Lung (tissue), 12 donors: ENCODE measurements around the gene FSIP1. TPM values are rescaled to one million over a fixed set of nuclear protein-coding genes. Genes with fewer than 3 reads are reported as not detected.

Source experiments
- ATAC-seq: fragments of 200-7000 bp; cut with Tn5 transposase; one replicate; pipeline ENCODE4 v1.9.1; 2020; ENCODE audit warnings: moderate number of reproducible peaks; ENCODE audit not compliant: insufficient read depth, low FRiP score
- DNase-seq, 3 donors: peaks; one replicate each; pipeline ENCODE4 v3.0.0-alpha.2; 2013 to 2017
- H3K27ac ChIP-seq, 2 donors: one replicate each; pipeline ENCODE4 v1.5.1; 2013; ENCODE audit warnings: mild to moderate bottlenecking in 2 of 2, moderate library complexity in 2 of 2, control low read depth in 1 of 2, inconsistent platforms in 1 of 2, low read depth in 1 of 2, low read length in 1 of 2
- H3K27me3 ChIP-seq, 3 donors: one replicate each; pipeline ENCODE4 v1.5.1; 2013; ENCODE audit warnings: low read length in 2 of 3; ENCODE audit not compliant: control insufficient read depth in 3 of 3, insufficient read depth in 3 of 3
- H3K36me3 ChIP-seq, 4 donors: one replicate each; pipeline ENCODE4 v1.5.1; 2013; ENCODE audit warnings: low read length in 4 of 4, mild to moderate bottlenecking in 1 of 4, moderate library complexity in 1 of 4; ENCODE audit not compliant: control insufficient read depth in 4 of 4, insufficient read depth in 4 of 4
- H3K4me1 ChIP-seq, 5 donors: one replicate each; pipeline ENCODE4 v1.5.1; 2013; ENCODE audit warnings: low read length in 5 of 5, mild to moderate bottlenecking in 2 of 5, moderate library complexity in 1 of 5; ENCODE audit not compliant: control insufficient read depth in 5 of 5, insufficient read depth in 5 of 5
- H3K4me3 ChIP-seq: one replicate; pipeline ENCODE4 v1.5.1; 2013; ENCODE audit warnings: mild to moderate bottlenecking, control low read depth, moderate library complexity
- H3K9ac ChIP-seq, 2 donors: one replicate each; pipeline ENCODE4 v1.5.1; 2013; ENCODE audit warnings: low read length in 2 of 2, control low read depth in 1 of 2; ENCODE audit not compliant: insufficient read depth in 1 of 2
- H3K9me3 ChIP-seq, 4 donors: one replicate each; pipeline ENCODE4 v1.5.1; 2013; ENCODE audit warnings: low read length in 3 of 4, mild to moderate bottlenecking in 1 of 4, moderate library complexity in 1 of 4; ENCODE audit not compliant: control insufficient read depth in 4 of 4, insufficient read depth in 3 of 4
- CTCF ChIP-seq: IDR thresholded peaks from 2 replicates; pipeline ENCODE4 v1.5.1; 2012; ENCODE audit warnings: mild to moderate bottlenecking; ENCODE audit errors: control extremely low read depth, extremely low read depth
- WGBS, 2 donors: extraction: QIAGEN DNeasy Blood & Tissue Kit; methylation state at CpG; one replicate each; pipeline ENCODE4 v1.1.7; 2013; 5-methylcytosine and 5-hydroxymethylcytosine counted together
- polyA plus RNA-seq, 2 donors: library from polyadenylated mRNA; stranded (reverse); fragments of 200-250 nt; gene quantifications; one replicate each; pipeline ENCODE4 v1.2.1, GENCODE V29; 2013
- total RNA-seq, 2 donors: library from RNA; depleted of rRNA in 1 of 2; stranded (reverse); fragments of >200 nt in 1 of 2; gene quantifications; one replicate each; pipeline ENCODE4 v1.2.1, GENCODE V29; 2014 to 2021
- donor health status: control.
- donor health status: control.
- donor health status: Bipolar disorder and iron deficiency.
- donor health status: healthy.
- donor health status: DM: yes; HTN: yes; CAD: no.

The FSIP1 gene
- total and polyA plus RNA-seq, 4 donors: 0.35 to 2.2 (median 0.98) TPM

- no peak for TF ChIP-seq CTCF
- Histone ChIP-seq H3K27ac (no peak overlapping the region), H3K36me3 (no peaks in the 10 kb centered on the region), H3K9ac (no peak overlapping the region), H3K4me1 (peaks cover 0 to 19% (median 7%) of the 10 kb centered on the region in 5 donors), H3K4me3 (no peak overlapping the region), H3K27me3 (no peaks in the 10 kb centered on the region), H3K9me3 (no peaks in the 10 kb centered on the region)
- DNase-seq: no peak
- ATAC-seq: no peak
- WGBS, 2 donors: 66 to 76% methylated on average over 10 of the region's 10 CpGs
These were observed 2.5 kb upstream of the FSIP1 start for GRCh38 chr15:39785139-39785538.

GRCh38 chr15:39784638-39785037, 2.0 kb upstream of the FSIP1 start:
- H3K4me1 ChIP-seq: peaks cover 0 to 14% (median 7%) of the 10 kb centered on the region in 5 donors
- no peak overlapping the region for H3K4me3 ChIP-seq
- no peak overlapping the region for H3K27ac ChIP-seq
- DNase-seq (no peak), ATAC-seq (no peak)
- no peak overlapping the region for H3K9ac ChIP-seq
- H3K27me3 ChIP-seq: no peaks in the 10 kb centered on the region
- no peaks in the 10 kb centered on the region for H3K9me3 ChIP-seq
- 80 to 94% methylated on average over 2 of the region's 2 CpGs for WGBS, 2 donors
- TF ChIP-seq CTCF: no peak
- no peaks in the 10 kb centered on the region for H3K36me3 ChIP-seq

- no peak for ATAC-seq
- Histone ChIP-seq H3K9ac (no peak overlapping the region), H3K4me3 (no peak overlapping the region)
These were observed 1.5 kb upstream of the FSIP1 start for GRCh38 chr15:39784125-39784524.

More at GRCh38 chr15:39784125-39784524, 1.5 kb upstream of the FSIP1 start:
- Histone ChIP-seq H3K27ac (peak overlapping the region; percentile 28 to 33), H3K9me3 (no peaks in the 10 kb centered on the region), H3K36me3 (no peaks in the 10 kb centered on the region), H3K4me1 (peaks cover 0 to 11% (median 7%) of the 10 kb centered on the region in 5 donors), H3K27me3 (no peaks in the 10 kb centered on the region)
- no peak for TF ChIP-seq CTCF
- DNase-seq: no peak
- 45 to 46% methylated on average over 4 of the region's 4 CpGs for WGBS, 2 donors
